Thoracic aorta (tissue), 2 donors: Measurements from ENCODE around the gene GSG1L. TPM values are rescaled to one million over a fixed set of nuclear protein-coding genes. Genes with fewer than 3 reads are reported as not detected.
"Not testable (repeated sequence)": the region's sequence is repeated elsewhere in the genome, so short reads cannot be mapped to it uniquely, and the experiment has no call there.

ENCODE experiments used
- ATAC-seq: fragments of 150-250 bp; one replicate; pipeline ENCODE4 v1.8.0; 2017; ENCODE audit warnings: low read depth; ENCODE audit not compliant: insufficient number of reproducible peaks, low FRiP score
- DNase-seq: peaks from one replicate; pipeline ENCODE4 v3.0.0-alpha.2; 2020; ENCODE audit warnings: low spot score
- H3K27ac ChIP-seq, 2 donors: fragments of 200-600 bp; sonication (generic); 1 replicate in 1 of 2; 2 replicates in 1 of 2; pipeline ENCODE4 v1.5.1; 2016; ENCODE audit warnings: mild to moderate bottlenecking in 2 of 2, moderate library complexity in 2 of 2
- H3K27me3 ChIP-seq: fragments of 200-600 bp; sonication (generic); replicated peaks from 2 replicates; pipeline ENCODE4 v1.6.0; 2016; ENCODE audit warnings: mild to moderate bottlenecking; ENCODE audit not compliant: insufficient read depth
- H3K36me3 ChIP-seq: fragments of 200-600 bp; sonication (generic); one replicate; pipeline ENCODE4 v1.5.1; 2016
- H3K4me1 ChIP-seq, 2 donors: fragments of 200-600 bp; sonication (generic); 1 replicate in 1 of 2; 2 replicates in 1 of 2; pipeline versions ENCODE4 v1.5.1 to v1.6.0; 2016; ENCODE audit warnings: low read depth in 2 of 2, mild to moderate bottlenecking in 1 of 2; ENCODE audit not compliant: control insufficient read depth in 1 of 2
- H3K4me3 ChIP-seq: fragments of 200-600 bp; sonication (generic); 2 replicates; pipeline ENCODE4 v1.5.1; 2016; ENCODE audit warnings: mild to moderate bottlenecking
- H3K9me3 ChIP-seq: fragments of 200-600 bp; sonication (generic); 2 replicates; pipeline ENCODE4 v1.5.1; 2016
- CTCF ChIP-seq: fragments of 200-600 bp; sonication (generic); IDR thresholded peaks from one replicate; pipeline ENCODE4 v1.5.1; 2019; ENCODE audit warnings: antibody characterized with exemption
- total RNA-seq, 2 donors: library from RNA; depleted of rRNA; stranded (reverse); fragments of >200 nt; gene quantifications; one replicate each; pipeline versions ENCODE4 v1.1.0 to v1.2.3, GENCODE V29; 2016

GSG1L gene
- total RNA-seq, 2 donors from 2014 or later, result 5.3 to 5.9 TPM

GRCh38 chr16:27980076-27980775, 83.3 kb downstream of the GSG1L start:
- no peak overlapping the region for H3K4me3 ChIP-seq
- DNase-seq (no peak), ATAC-seq (no peak)
- H3K27ac ChIP-seq, result peak overlapping the region; percentile 42 to 44
- no peak for TF ChIP-seq CTCF
- no peaks in the 10 kb centered on the region for H3K9me3 ChIP-seq
- H3K27me3 ChIP-seq, result no peaks in the 10 kb centered on the region
- H3K36me3 ChIP-seq, result no peaks in the 10 kb centered on the region
- peaks cover 9 to 27% of the 10 kb centered on the region in 2 donors for H3K4me1 ChIP-seq

- ATAC-seq, H3K27me3 ChIP-seq, DNase-seq, H3K36me3 ChIP-seq, H3K4me3 ChIP-seq, H3K9me3 ChIP-seq: not testable (repeated sequence)
- Histone ChIP-seq H3K27ac (peak overlapping the region; percentile 0 to 42), H3K4me1 (peaks cover 9 to 27% of the 10 kb centered on the region in 2 donors)
These were observed 83.8 kb downstream of the GSG1L start for GRCh38 chr16:27979668-27980067.

DNA sequence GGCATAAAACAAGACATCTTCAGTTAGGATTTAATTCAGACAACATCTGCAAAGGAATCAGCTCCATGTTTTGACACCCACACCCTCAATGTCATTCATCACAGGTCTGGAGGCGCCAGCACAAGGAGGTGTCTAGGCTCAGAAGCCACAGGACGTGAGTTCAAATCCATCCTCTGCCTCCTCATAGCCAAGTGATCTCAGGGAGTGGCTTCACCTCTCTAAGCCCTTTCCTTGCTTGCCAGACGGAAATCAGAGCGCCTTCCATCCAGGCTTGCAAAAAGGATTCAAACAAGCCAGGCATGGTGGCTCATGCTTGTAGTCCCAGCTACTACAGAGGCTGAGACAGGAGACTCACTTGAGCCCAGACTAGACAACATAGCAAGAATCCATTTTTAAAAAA, 84.6 kb downstream of the GSG1L start:
- Histone ChIP-seq H3K4me1 (peaks cover 9 to 27% of the 10 kb centered on the region in 2 donors), H3K36me3 (no peaks in the 10 kb centered on the region), H3K9me3 (no peaks in the 10 kb centered on the region), H3K27me3 (no peaks in the 10 kb centered on the region), H3K4me3 (no peak overlapping the region), H3K27ac (no peak overlapping the region)
- no peak for TF ChIP-seq CTCF
- ATAC-seq (no peak), DNase-seq (no peak)

GRCh38 chr16:27977966-27978365, 85.5 kb downstream of the GSG1L start:
- Histone ChIP-seq H3K9me3 (no peaks in the 10 kb centered on the region), H3K27me3 (no peaks in the 10 kb centered on the region), H3K4me1 (peaks cover 9 to 27% of the 10 kb centered on the region in 2 donors), H3K4me3 (no peak overlapping the region), H3K27ac (no peak overlapping the region), H3K36me3 (no peaks in the 10 kb centered on the region)
- no peak for DNase-seq
- ATAC-seq, result no peak
- TF ChIP-seq CTCF, result no peak

- TF ChIP-seq CTCF, result no peak
- Histone ChIP-seq H3K9me3 (no peaks in the 10 kb centered on the region), H3K27ac (no peak overlapping the region), H3K27me3 (no peaks in the 10 kb centered on the region), H3K4me1 (peaks cover 9 to 27% of the 10 kb centered on the region in 2 donors), H3K36me3 (no peaks in the 10 kb centered on the region), H3K4me3 (no peak overlapping the region)
- no peak for DNase-seq
- ATAC-seq, result no peak
These were observed 86.5 kb downstream of the GSG1L start for GRCh38 chr16:27976990-27977389.
